GM12878 (cell line): Measurements from ENCODE around the gene FKRP. TPM values are rescaled to one million over a fixed set of nuclear protein-coding genes. Genes with fewer than 3 reads are reported as not detected.

ENCODE experiments used
- ATAC-seq: fragments of 200-7000 bp; cut with Tn5 transposase; 3 replicates; pipeline ENCODE4 v1.9.1; 2020; ENCODE audit warnings: mild to moderate bottlenecking, moderate library complexity
- BruUV-seq: library from RNA; stranded (reverse); fragments of 400-500 nt; replicated peaks from 2 replicates; lab custom pipeline; 2021; lab: Mats Ljungman, UMichigan
- CTCF ChIA-PET: fragments of 300-600 bp; sonication (Branson Sonifier 250); formaldehyde crosslinking; extraction: SDS; loops from one replicate; lab custom pipeline; 2021; ENCODE audit warnings: inconsistent platforms; lab: Yijun Ruan, JAX
- POLR2A ChIA-PET: fragments of 350-600 bp; formaldehyde crosslinking; extraction: SDS; loops from one replicate; lab custom pipeline; 2021; ENCODE audit warnings: inconsistent platforms; lab: Charles Lee
- RAD21 ChIA-PET: fragments of 300-600 bp; sonication (Branson Sonifier 250); formaldehyde crosslinking; loops from one replicate; lab custom pipeline; 2023; ENCODE audit warnings: antibody characterized with exemption; ENCODE audit not compliant: unreplicated experiment; lab: Charles Lee
- SMC1A ChIA-PET: fragments of 300-600 bp; sonication (Branson Sonifier 250); formaldehyde crosslinking; loops from one replicate; lab custom pipeline; 2023; ENCODE audit not compliant: unreplicated experiment, uncharacterized antibody; lab: Charles Lee
- DNase-seq: peaks from one replicate; pipeline ENCODE4 v3.0.0-alpha.2; 2011; ENCODE audit warnings: low read depth, low spot score
- FAIRE-seq: peaks from 3 replicates; lab custom pipeline; 2011; peaks lifted over from hg19 to GRCh38; lab: Jason Lieb, UNC
- H2AFZ ChIP-seq: 2 replicates; pipeline ENCODE4 v1.6.0; 2011; ENCODE audit warnings: low read depth, low read length, control low read depth; ENCODE audit not compliant: control insufficient read depth
- H3K27ac ChIP-seq: 2 replicates; pipeline ENCODE4 v1.5.1; 2011; ENCODE audit warnings: control low read depth; ENCODE audit not compliant: control insufficient read depth, insufficient read depth
- H3K27me3 ChIP-seq, 2 experiments: replicated peaks in 1 of 2; 2 replicates each; pipeline versions ENCODE4 v1.6.0 to v1.6.1; 2011; ENCODE audit warnings: low read length in 1 of 2; ENCODE audit not compliant: control insufficient read depth in 2 of 2, insufficient read depth in 2 of 2
- H3K36me3 ChIP-seq, 2 experiments: 2 replicates each; pipeline ENCODE4 v1.5.1; 2011; ENCODE audit warnings: low read length in 1 of 2; ENCODE audit not compliant: control insufficient read depth in 2 of 2, insufficient read depth in 2 of 2
- H3K4me1 ChIP-seq: 2 replicates; pipeline ENCODE4 v1.6.1; 2011; ENCODE audit warnings: mild to moderate bottlenecking, low read length, moderate library complexity, mixed read lengths; ENCODE audit not compliant: control insufficient read depth, insufficient read depth
- H3K4me2 ChIP-seq: 2 replicates; pipeline ENCODE4 v1.6.0; 2011; ENCODE audit warnings: control low read depth; ENCODE audit not compliant: control insufficient read depth, insufficient read depth
- H3K4me3 ChIP-seq: fragments of 200-600 bp; sonication (generic); 2 replicates; pipeline ENCODE4 v1.5.1; 2016
- H3K79me2 ChIP-seq: 2 replicates; pipeline ENCODE4 v1.6.0; 2011; ENCODE audit warnings: low read length; ENCODE audit not compliant: control insufficient read depth, insufficient read depth
- H3K9ac ChIP-seq: 2 replicates; pipeline ENCODE4 v1.8.0; 2011; ENCODE audit warnings: low read length, control low read depth, mixed read lengths; ENCODE audit not compliant: control insufficient read depth, insufficient read depth
- H3K9me3 ChIP-seq: replicated peaks from 3 replicates; pipeline ENCODE4 v1.5.1; 2011; ENCODE audit warnings: mild to moderate bottlenecking, low read length; ENCODE audit not compliant: control insufficient read depth, insufficient read depth
- H4K20me1 ChIP-seq: 2 replicates; pipeline ENCODE4 v1.6.0; 2011; ENCODE audit not compliant: control insufficient read depth, insufficient read depth
- BACH1 ChIP-seq: fragments of 450-650 bp; IDR thresholded peaks from 2 replicates; pipeline ENCODE4 v1.6.1; 2017; ENCODE audit warnings: mild to moderate bottlenecking, borderline replicate concordance
- BHLHE40 ChIP-seq, 2 experiments: fragments of 450-650 bp in 1 of 2; IDR thresholded peaks; 2 replicates each; pipeline ENCODE4 v1.6.1; 2011 to 2017; ENCODE audit warnings: low read depth in 2 of 2, borderline replicate concordance in 1 of 2, improper control_type of control experiment in 1 of 2, low read length in 1 of 2, mild to moderate bottlenecking in 1 of 2
- BMI1 ChIP-seq: fragments of 450-650 bp; IDR thresholded peaks from 2 replicates; pipeline ENCODE4 v1.6.1; 2016; ENCODE audit warnings: mild to moderate bottlenecking, moderate library complexity, borderline replicate concordance
- CBX5 ChIP-seq: sonication (generic); IDR thresholded peaks from 2 replicates; pipeline ENCODE4 v1.6.1; 2016; ENCODE audit warnings: low read depth, moderate library complexity, mild to moderate bottlenecking, inconsistent platforms
- DPF2 ChIP-seq: fragments of 450-650 bp; IDR thresholded peaks from 2 replicates; pipeline ENCODE4 v1.6.1; 2017; ENCODE audit warnings: mild to moderate bottlenecking
- GATAD2B ChIP-seq: fragments of 450-650 bp; conservative IDR thresholded peaks from 2 replicates; pipeline ENCODE4 v1.6.1; 2017; ENCODE audit warnings: low read depth, mild to moderate bottlenecking, moderate library complexity
- IKZF1 ChIP-seq: fragments of 450-650 bp; conservative IDR thresholded peaks from 2 replicates; pipeline ENCODE4 v1.6.1; 2017; ENCODE audit warnings: antibody characterized with exemption, mild to moderate bottlenecking
- LARP7 ChIP-seq: fragments of 450-650 bp; IDR thresholded peaks from 2 replicates; pipeline ENCODE4 v1.6.1; 2017; ENCODE audit warnings: mild to moderate bottlenecking
- MEF2B ChIP-seq: fragments of 450-650 bp; IDR thresholded peaks from 2 replicates; pipeline ENCODE4 v1.6.1; 2018; ENCODE audit warnings: mild to moderate bottlenecking, moderate library complexity; ENCODE audit not compliant: partially characterized antibody, poor library complexity, severe bottlenecking
- NR2F1 ChIP-seq: fragments of 450-650 bp; conservative IDR thresholded peaks from 2 replicates; pipeline ENCODE4 v1.6.1; 2017; ENCODE audit warnings: mild to moderate bottlenecking
- NRF1 ChIP-seq: conservative IDR thresholded peaks from 2 replicates; pipeline ENCODE4 v1.6.1; 2011; ENCODE audit warnings: mild to moderate bottlenecking, low read depth, low read length, improper control_type of control experiment
- POLR2A ChIP-seq: IDR thresholded peaks from 2 replicates; pipeline ENCODE4 v1.6.1; 2011; ENCODE audit warnings: low read depth, mild to moderate bottlenecking, low read length
- RUNX3 ChIP-seq: IDR thresholded peaks from 2 replicates; pipeline ENCODE4 v1.6.1; 2012; ENCODE audit warnings: low read length, inconsistent platforms
- SIN3A ChIP-seq: IDR thresholded peaks from 2 replicates; pipeline ENCODE4 v1.6.1; 2012; ENCODE audit warnings: low read depth, low read length, improper control_type of control experiment
- SMARCA5 ChIP-seq: fragments of 450-650 bp; IDR thresholded peaks from 2 replicates; pipeline ENCODE4 v1.6.1; 2017; ENCODE audit warnings: mild to moderate bottlenecking
- SP1 ChIP-seq: IDR thresholded peaks from one replicate; pipeline ENCODE4 v1.6.1; 2011; ENCODE audit warnings: low read depth, low read length
- TAF1 ChIP-seq: IDR thresholded peaks from 2 replicates; pipeline ENCODE4 v1.6.1; 2011; ENCODE audit warnings: mild to moderate bottlenecking, low read depth, low read length, borderline replicate concordance
- WRNIP1 ChIP-seq: IDR thresholded peaks from 2 replicates; pipeline ENCODE4 v1.6.1; 2011; ENCODE audit warnings: low read depth, low read length, improper control_type of control experiment, borderline replicate concordance
- ZNF217 ChIP-seq: fragments of 450-650 bp; IDR thresholded peaks from 2 replicates; pipeline ENCODE4 v1.6.1; 2017; ENCODE audit warnings: antibody characterized with exemption, mild to moderate bottlenecking
- ZSCAN29 ChIP-seq: fragments of 450-650 bp; IDR thresholded peaks from 2 replicates; pipeline ENCODE4 v1.6.1; 2017; ENCODE audit warnings: mild to moderate bottlenecking, moderate library complexity
- WGBS: methylation state at CpG from one replicate; pipeline ENCODE4 v1.1.6; 2016; ENCODE audit warnings: low lambda C conversion rate; ENCODE audit not compliant: insufficient replicate concordance, insufficient coverage; ENCODE audit errors: missing lambda C conversion rate; 5-methylcytosine and 5-hydroxymethylcytosine counted together
- in situ Hi-C: fragments of 300-500 bp; cut with MboI; formaldehyde crosslinking; loops from 9 replicates; pipeline ENCODE4 v1.14.3; 2018; ENCODE audit warnings: mixed read lengths
- intact Hi-C: fragments of 100-400 bp; cut with micrococcal nuclease; formaldehyde crosslinking; loops from one replicate; pipeline ENCODE4 v1.14.2; 2022; ENCODE audit not compliant: unreplicated experiment
- polyA plus RNA-seq, 11 experiments: library from polyadenylated mRNA; depleted of rRNA in 4 of 11; unstranded in 6 of 11; stranded (reverse) in 5 of 11; fragments of >200 nt; fragmentation: Nextera tagmentation in 4 of 11; fragmentation: Illumina TruSeq in 1 of 11; extraction: Ambion mirVana in 4 of 11; extraction: Trizol in 1 of 11; gene quantifications; 1 replicate in 1 of 11; 2 replicates in 10 of 11; pipeline versions ENCODE4 v1.2.1 to v1.2.3, GENCODE V29; 2011 to 2016; ENCODE audit warnings: inconsistent platforms in 2 of 11, missing spikeins in 2 of 11, low read depth in 1 of 11
- total RNA-seq, 4 experiments: library from RNA; depleted of rRNA in 3 of 4; stranded (reverse); fragments of >200 nt in 3 of 4; fragmentation: Illumina TruSeq in 1 of 4; extraction: Trizol in 1 of 4; gene quantifications; 2 replicates each; pipeline versions ENCODE4 v1.2.1 to v1.2.3, GENCODE V29; 2013 to 2021
- TF ChIP-seq, protein P1 (sequence below): fragments of 450-650 bp; conservative IDR thresholded peaks from 2 replicates; pipeline ENCODE4 v1.6.1; 2017; ENCODE audit warnings: mild to moderate bottlenecking, moderate library complexity

The FKRP gene
- total and polyA plus RNA-seq, 10 of the 15 experiments (the other 5 are each of a cell fraction or from before 2014, with no cell fraction given), result 1.3 to 14.1 (median 7.8) TPM

DNA sequence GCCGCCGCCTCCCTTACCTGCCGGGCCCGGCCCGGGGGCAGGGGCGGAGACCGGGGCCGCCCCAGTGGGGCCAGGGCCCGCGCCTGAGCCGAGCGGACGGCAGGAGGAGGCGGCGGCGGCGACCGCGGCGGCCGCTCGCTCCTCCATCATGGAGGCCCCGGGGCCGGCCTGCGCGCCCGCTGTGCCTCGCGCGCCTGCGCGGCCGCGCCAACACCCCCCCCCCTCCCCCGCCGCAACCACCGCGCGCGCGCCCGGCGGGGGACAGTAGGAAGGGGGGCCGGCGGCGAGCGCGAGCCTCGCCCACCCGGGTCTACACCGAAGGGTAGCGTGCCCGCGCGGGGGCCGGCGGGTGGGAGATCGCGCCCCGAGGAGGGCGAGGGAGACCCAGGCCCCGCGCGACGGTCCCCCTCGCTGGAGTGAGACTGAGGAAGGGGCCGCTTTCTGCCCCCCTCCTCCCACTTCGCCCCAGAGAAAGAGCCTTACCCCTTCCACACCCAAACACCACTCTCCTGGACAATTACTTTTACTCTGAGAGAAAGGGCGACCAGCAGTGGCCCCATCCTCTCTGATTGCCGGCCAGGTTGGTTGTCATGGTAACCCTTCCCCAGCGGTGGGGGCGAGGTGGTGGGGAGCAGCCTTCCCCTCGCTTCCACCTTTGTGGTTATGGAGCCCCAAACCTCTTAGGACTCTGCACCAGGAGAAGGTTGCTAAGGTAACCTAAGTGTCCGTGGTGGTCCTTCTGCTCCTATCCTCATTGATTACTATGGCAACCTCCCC, 612 bp downstream of the FKRP start, which contains the start of gene STRN4:
STRN4 (minus strand) TSS at position 170 of the 777 bp plus-strand sequence; CDS start at position 150, 20 bp downstream.
- Histone ChIP-seq H3K4me2 (peak within 1 kb of the TSS; percentile 88), H3K4me3 (peak within 1 kb of the TSS; percentile 100), H3K27ac (peak within 1 kb of the TSS; percentile 83), H3K9ac (peak within 1 kb of the TSS; percentile 91), H3K27me3 (no peaks in the 10 kb centered on the region), H3K79me2 (peaks cover 53% of the 10 kb centered on the region), H3K36me3 (peaks cover 2 to 3% of the 10 kb centered on the region in 2 experiments; a peak in 1 of 4 replicates), H3K9me3 (no peaks in the 10 kb centered on the region), H4K20me1 (no peaks in the 10 kb centered on the region), H3K4me1 (peaks cover 17% of the 10 kb centered on the region), H2AFZ (peak within 1 kb of the TSS; percentile 76)
- in situ Hi-C loops (no loop called here), intact Hi-C loops (no loop called here)
- CTCF ChIA-PET, result interaction anchor here (0.6 to 1.2 kb wide), 2 partner anchors 104 to 135 kb away, joined by 3 to 4 read pairs; partner anchors contain the start of gene AP2S1
- BruUV-seq, result no TSS peak
- ATAC-seq (peak; percentile 49), FAIRE-seq (no peak), DNase-seq (no peak)
- 2% methylated on average over 28 of the region's 74 CpGs for WGBS
- POLR2A ChIA-PET, result interaction anchor here (0.5 to 0.6 kb wide), 2 partner anchors 94 to 210 kb away, joined by 3 to 7 read pairs; no protein-coding TSS in a partner anchor
- SMC1A ChIA-PET, result no interaction called here
- RAD21 ChIA-PET, result interaction anchor here (1.2 to 1.9 kb wide), 2 partner anchors 28 to 33 kb away, joined by 4 to 9 read pairs; no protein-coding TSS in a partner anchor
- TF ChIP-seq IKZF1 (peak; percentile 53), SMARCA5 (peak; percentile 65), GATAD2B (peak; percentile 69), ZSCAN29 (no peak; the same call in 1 of the 2 replicates), ZNF217 (0 out of 2 replicates have a peak, but pooled peaks have one; percentile 53), DPF2 (0 out of 2 replicates have a peak, but pooled peaks have one; percentile 62), TAF1 (0 out of 2 replicates have a peak, but pooled peaks have one; percentile 22), WRNIP1 (no peak), NR2F1 (0 out of 2 replicates have a peak, but pooled peaks have one; percentile 42), MEF2B (peak; percentile 27), RUNX3 (peak; percentile 1; the same call in 1 of the 2 replicates), BHLHE40 (IDR thresholded peaks at IDR 0.05; ENCODE audit: borderline replicate concordance in 1 of 2, low read depth in 2 of 2, low read length in 1 of 2) (peak in 1 of 2 experiments; percentile 29; a peak in 2 of 4 replicates), SIN3A (no peak), SP1 (no peak), POLR2A (peak; percentile 66), CBX5 (no peak), NRF1 (peak; percentile 29; the same call in 1 of the 2 replicates), LARP7 (0 out of 2 replicates have a peak, but pooled peaks have one; percentile 29), BMI1 (peak; percentile 96), BACH1 (0 out of 2 replicates have a peak, but pooled peaks have one; percentile 66)
- TF ChIP-seq, protein P1, sequence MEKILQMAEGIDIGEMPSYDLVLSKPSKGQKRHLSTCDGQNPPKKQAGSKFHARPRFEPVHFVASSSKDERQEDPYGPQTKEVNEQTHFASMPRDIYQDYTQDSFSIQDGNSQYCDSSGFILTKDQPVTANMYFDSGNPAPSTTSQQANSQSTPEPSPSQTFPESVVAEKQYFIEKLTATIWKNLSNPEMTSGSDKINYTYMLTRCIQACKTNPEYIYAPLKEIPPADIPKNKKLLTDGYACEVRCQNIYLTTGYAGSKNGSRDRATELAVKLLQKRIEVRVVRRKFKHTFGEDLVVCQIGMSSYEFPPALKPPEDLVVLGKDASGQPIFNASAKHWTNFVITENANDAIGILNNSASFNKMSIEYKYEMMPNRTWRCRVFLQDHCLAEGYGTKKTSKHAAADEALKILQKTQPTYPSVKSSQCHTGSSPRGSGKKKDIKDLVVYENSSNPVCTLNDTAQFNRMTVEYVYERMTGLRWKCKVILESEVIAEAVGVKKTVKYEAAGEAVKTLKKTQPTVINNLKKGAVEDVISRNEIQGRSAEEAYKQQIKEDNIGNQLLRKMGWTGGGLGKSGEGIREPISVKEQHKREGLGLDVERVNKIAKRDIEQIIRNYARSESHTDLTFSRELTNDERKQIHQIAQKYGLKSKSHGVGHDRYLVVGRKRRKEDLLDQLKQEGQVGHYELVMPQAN, result 0 out of 2 replicates have a peak, but pooled peaks have one; percentile 1
